ENCODE measurements around the gene SIRT3.

DNA sequence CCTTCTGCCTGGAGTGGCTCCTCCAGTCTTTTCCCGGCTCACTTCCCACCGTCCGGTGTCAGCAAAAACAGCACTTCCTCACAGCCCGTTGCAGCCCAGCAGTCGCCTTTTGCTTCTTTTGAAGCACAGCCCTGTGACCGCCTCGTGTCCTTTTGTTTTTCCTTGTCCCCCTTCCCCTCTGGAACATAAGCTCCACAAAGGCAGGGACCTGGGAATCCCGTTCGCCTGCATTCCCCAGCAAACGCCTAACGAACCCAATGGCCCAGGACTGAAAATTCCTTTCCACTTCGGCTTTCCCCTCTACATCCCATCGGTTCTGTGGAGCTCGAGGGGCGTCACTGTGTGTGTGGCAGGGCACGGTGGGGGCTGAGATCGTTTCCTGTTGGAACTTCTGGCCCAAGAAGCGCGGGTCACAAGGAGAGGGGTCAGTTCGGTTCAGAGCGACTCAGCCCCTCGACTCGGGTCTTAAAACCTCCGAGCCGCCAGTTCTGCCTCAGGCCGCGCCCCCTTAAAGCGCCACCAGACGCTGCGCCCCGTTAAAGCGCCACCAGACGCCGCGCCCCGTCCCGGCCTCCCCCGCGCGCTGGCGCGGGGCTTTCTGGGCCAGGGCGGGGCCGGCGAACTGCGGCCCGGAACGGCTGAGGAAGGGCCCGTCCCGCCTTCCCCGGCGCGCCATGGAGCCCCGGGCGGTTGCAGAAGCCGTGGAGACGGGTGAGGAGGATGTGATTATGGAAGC, 27.8 kb downstream of the SIRT3 start:
- no peak for TF ChIP-seq CTCF (conservative IDR thresholded peaks at IDR 0.05; ENCODE audit: low read length)
- TF ChIP-seq EZH2phosphoT487 (IDR thresholded peaks at IDR 0.05; ENCODE audit: borderline replicate concordance) = no peak

Measured in Loucy (cell line).